Peyer's patch (tissue), 4 donors: ENCODE data around the gene FGFR4. TPM values are rescaled to one million over a fixed set of nuclear protein-coding genes. Genes with fewer than 3 reads are reported as not detected.

Source experiments
- DNase-seq, 3 donors: peaks; one replicate each; pipeline ENCODE4 v3.0.0-alpha.2; 2017 to 2019
- H3K27ac ChIP-seq, 4 donors: fragments of 200-600 bp; sonication (generic); one replicate each; pipeline ENCODE4 v1.5.1; 2016 to 2019
- H3K27me3 ChIP-seq, 2 donors: fragments of 200-600 bp; sonication (generic); one replicate each; pipeline ENCODE4 v1.5.1; 2019
- H3K36me3 ChIP-seq, 3 donors: fragments of 200-600 bp; sonication (generic); one replicate each; pipeline ENCODE4 v1.5.1; 2016 to 2019
- H3K4me1 ChIP-seq, 4 donors: fragments of 200-600 bp; sonication (generic); one replicate each; pipeline ENCODE4 v1.5.1; 2016 to 2019
- H3K4me3 ChIP-seq, 4 donors: fragments of 200-600 bp; sonication (generic); 1 replicate in 3 of 4; 2 replicates in 1 of 4; pipeline ENCODE4 v1.5.1; 2016 to 2019; ENCODE audit warnings: mild to moderate bottlenecking in 1 of 4
- H3K9me3 ChIP-seq, 4 donors: fragments of 200-600 bp; sonication (generic); one replicate each; pipeline ENCODE4 v1.5.1; 2016 to 2019; ENCODE audit warnings: mild to moderate bottlenecking in 1 of 4
- POLR2A ChIP-seq, 2 donors: fragments of 450-650 bp; IDR thresholded peaks; one replicate each; pipeline ENCODE4 v1.5.1; 2017; ENCODE audit warnings: antibody characterized with exemption in 2 of 2, mild to moderate bottlenecking in 2 of 2, moderate library complexity in 2 of 2
- total RNA-seq, 4 donors: library from RNA; depleted of rRNA; stranded (reverse); fragments of >200 nt; gene quantifications; one replicate each; pipeline ENCODE4 v1.1.0, GENCODE V29; 2016
- TF ChIP-seq, protein P1 (sequence below), 6 experiments: fragments of 450-650 bp in 4 of 6; fragments of 200-600 bp in 2 of 6; sonication (generic) in 1 of 6; IDR thresholded peaks; one replicate each; pipeline ENCODE4 v1.5.1; 2017 to 2019; ENCODE audit warnings: antibody characterized with exemption in 6 of 6, mild to moderate bottlenecking in 3 of 6, moderate library complexity in 1 of 6

Gene FGFR4
- total RNA-seq, 4 donors from 2014 or later: 43.0 to 264 (median 72.3) TPM

DNA sequence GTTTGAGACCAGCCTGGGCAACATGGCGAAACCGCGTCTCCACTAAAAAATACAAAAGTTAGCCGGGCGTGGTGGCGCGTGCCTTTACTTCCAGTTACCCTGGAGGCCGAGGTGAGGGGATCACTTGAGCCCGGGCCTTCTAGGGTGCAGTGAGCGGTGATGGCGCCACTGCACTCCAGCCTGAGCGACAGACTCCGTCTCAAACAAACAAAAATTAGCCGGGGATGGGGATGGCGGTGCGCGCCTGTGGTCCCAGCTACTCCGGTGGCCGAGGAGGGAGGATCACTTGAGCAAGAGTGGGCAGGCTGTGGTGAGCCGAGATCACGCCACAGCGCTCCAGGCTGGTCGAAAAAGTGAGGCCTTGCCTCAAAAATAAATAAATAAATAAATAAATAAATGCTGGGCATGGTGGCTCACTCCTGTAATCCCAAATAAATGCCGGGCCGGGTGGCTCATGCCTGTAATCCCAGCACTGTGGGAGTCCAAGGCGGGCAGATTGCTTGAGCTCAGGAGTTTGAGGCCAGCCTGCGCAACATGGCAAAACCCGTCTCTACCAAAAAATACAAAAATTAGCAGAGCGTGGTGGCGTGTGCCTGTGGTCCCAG lies 30.8 kb downstream of the FGFR4 start:
- peak in 1 of 3 donors; percentile 10 for DNase-seq
- Histone ChIP-seq H3K27ac (peak overlapping the region in 1 of 4 donors; percentile 66), H3K4me1 (peaks cover 0 to 22% (median 0%) of the 10 kb centered on the region in 4 donors), H3K27me3 (no peaks in the 10 kb centered on the region), H3K36me3 (no peaks in the 10 kb centered on the region), H3K9me3 (no peaks in the 10 kb centered on the region), H3K4me3 (no peak overlapping the region)
- TF ChIP-seq, protein P1, sequence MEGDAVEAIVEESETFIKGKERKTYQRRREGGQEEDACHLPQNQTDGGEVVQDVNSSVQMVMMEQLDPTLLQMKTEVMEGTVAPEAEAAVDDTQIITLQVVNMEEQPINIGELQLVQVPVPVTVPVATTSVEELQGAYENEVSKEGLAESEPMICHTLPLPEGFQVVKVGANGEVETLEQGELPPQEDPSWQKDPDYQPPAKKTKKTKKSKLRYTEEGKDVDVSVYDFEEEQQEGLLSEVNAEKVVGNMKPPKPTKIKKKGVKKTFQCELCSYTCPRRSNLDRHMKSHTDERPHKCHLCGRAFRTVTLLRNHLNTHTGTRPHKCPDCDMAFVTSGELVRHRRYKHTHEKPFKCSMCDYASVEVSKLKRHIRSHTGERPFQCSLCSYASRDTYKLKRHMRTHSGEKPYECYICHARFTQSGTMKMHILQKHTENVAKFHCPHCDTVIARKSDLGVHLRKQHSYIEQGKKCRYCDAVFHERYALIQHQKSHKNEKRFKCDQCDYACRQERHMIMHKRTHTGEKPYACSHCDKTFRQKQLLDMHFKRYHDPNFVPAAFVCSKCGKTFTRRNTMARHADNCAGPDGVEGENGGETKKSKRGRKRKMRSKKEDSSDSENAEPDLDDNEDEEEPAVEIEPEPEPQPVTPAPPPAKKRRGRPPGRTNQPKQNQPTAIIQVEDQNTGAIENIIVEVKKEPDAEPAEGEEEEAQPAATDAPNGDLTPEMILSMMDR (IDR thresholded peaks at IDR 0.05): no peak
- TF ChIP-seq POLR2A (IDR thresholded peaks at IDR 0.05): no peak

DNA sequence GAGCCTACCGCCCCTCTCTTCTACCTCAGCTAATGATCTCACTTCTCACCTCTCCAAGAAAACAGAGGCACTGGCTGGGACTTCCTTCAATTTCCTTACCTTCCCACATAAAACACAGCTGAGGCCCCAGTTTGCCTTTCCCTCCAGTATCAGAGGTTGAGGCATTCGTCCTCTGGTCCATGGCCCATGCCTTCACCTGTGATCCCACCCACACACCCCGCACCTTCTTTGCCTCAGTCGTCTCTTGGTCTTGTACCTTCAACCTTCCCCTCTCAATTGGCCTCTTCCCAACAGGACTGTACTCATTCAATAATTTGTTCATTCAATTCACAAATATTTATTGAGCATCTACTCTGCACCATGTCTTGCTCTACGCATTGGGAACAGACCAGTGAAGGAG lies 35.9 kb downstream of the FGFR4 start:
- Histone ChIP-seq H3K4me1 (no peaks in the 10 kb centered on the region), H3K36me3 (no peaks in the 10 kb centered on the region)

DNA sequence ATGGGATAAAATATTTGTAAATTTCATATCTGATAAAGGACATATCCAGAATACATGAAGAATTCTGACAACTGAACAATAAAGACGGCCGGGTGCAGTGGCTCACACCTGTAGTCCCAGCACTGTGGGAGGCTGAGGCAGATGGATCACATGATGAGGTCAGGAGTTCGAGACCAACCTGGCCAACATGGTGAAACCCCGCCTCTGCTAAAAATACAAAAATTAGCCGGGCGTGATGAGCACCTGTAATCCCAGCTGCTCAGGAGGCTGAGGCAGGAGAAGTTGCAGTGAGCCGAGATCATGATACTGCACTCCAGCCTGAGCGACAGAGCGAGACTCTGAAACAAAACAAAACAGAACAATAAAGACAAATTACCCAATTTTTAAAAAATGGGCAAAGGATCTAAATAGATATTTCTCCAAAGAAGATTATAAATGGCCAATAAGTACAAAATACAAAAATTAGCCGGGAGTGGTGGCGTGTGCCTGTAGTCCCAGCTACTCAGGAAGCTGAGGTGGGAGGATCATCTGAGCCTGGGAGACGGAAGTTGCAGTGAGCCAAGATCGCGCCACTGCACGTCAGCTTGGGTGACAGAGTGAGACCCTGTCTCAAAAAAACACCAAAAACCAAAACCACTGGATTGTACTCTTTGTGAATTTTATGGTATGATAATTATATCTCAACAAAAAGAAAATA lies 37.2 kb downstream of the FGFR4 start:
- Histone ChIP-seq H3K36me3 (no peaks in the 10 kb centered on the region), H3K27ac (no peak overlapping the region), H3K27me3 (no peaks in the 10 kb centered on the region), H3K9me3 (no peaks in the 10 kb centered on the region), H3K4me1 (no peaks in the 10 kb centered on the region), H3K4me3 (no peak overlapping the region)
- TF ChIP-seq POLR2A (IDR thresholded peaks at IDR 0.05): no peak
- TF ChIP-seq, protein P1 (IDR thresholded peaks at IDR 0.05): no peak
- peak in 2 of 3 donors; percentile 3 to 51 for DNase-seq

More for the DNA sequence above, 35.9 kb downstream of the FGFR4 start:
- DNase-seq: peak in 1 of 3 donors; percentile 6
- no peaks in the 10 kb centered on the region for H3K9me3 ChIP-seq
- H3K4me3 ChIP-seq: no peak overlapping the region
- H3K27me3 ChIP-seq: no peaks in the 10 kb centered on the region
- TF ChIP-seq, protein P1 (IDR thresholded peaks at IDR 0.05): no peak
- no peak for TF ChIP-seq POLR2A (IDR thresholded peaks at IDR 0.05)
- no peak overlapping the region for H3K27ac ChIP-seq

DNA sequence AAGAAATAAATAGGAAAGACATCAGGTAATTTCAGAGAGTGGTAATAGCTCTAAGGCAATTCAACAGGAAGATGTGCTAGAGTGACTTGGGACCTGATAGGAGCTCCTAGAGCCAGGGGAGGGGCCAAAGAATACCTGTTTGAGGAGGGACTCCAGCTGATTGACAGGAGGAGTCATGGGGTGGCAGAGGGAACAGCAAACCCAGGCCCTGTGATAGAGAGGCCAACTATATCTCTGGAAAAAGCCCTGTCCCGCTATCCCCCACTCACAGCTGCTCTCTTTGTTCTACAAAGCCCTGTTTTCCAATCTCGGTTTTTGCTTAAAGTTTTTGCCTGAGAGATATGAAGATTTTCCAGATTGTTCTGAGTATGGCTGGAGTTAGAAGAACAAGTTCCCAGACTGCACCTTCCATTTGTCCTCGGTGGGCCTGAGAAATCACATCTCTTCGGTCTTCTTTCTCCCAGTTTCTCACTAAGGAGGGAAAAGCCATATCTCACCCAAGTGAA lies 37.8 kb downstream of the FGFR4 start:
- Histone ChIP-seq H3K27me3 (no peaks in the 10 kb centered on the region), H3K36me3 (no peaks in the 10 kb centered on the region), H3K4me3 (no peak overlapping the region), H3K4me1 (no peaks in the 10 kb centered on the region), H3K27ac (peak overlapping the region in 1 of 4 donors; percentile 57), H3K9me3 (no peaks in the 10 kb centered on the region)
- TF ChIP-seq, protein P1 (IDR thresholded peaks at IDR 0.05): no peak
- no peak for TF ChIP-seq POLR2A (IDR thresholded peaks at IDR 0.05)
- DNase-seq: peak in 2 of 3 donors; percentile 3 to 47

DNA sequence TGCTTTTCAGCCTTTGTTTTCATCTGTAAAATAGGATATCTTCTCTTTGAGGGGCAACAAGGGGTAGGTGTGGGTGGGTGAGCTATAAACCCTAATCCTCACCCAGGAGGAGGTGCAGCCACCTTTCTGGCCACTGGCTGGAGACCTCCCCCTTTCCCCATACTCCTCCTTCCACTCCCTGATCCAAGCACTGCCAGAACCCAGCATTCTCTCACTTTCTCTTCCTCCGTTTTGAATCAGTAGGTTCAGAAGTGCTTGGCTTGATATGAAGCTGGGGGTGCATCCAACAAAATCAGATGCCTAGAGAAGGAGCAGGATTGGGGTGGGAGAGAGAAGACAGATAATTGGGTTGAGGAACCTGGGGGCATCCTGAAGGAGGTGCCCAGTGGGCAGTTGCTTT lies 40.1 kb downstream of the FGFR4 start:
- Histone ChIP-seq H3K27ac (no peak overlapping the region), H3K4me3 (no peak overlapping the region)
- no peak for TF ChIP-seq POLR2A (IDR thresholded peaks at IDR 0.05)
- TF ChIP-seq, protein P1 (IDR thresholded peaks at IDR 0.05): no peak

More for the DNA sequence above, 40.1 kb downstream of the FGFR4 start:
- Histone ChIP-seq H3K9me3 (no peaks in the 10 kb centered on the region), H3K4me1 (no peaks in the 10 kb centered on the region), H3K27me3 (no peaks in the 10 kb centered on the region), H3K36me3 (no peaks in the 10 kb centered on the region)
- DNase-seq: peak in 1 of 3 donors; percentile 4
